ENCODE results near the gene GABPB1.

DNA sequence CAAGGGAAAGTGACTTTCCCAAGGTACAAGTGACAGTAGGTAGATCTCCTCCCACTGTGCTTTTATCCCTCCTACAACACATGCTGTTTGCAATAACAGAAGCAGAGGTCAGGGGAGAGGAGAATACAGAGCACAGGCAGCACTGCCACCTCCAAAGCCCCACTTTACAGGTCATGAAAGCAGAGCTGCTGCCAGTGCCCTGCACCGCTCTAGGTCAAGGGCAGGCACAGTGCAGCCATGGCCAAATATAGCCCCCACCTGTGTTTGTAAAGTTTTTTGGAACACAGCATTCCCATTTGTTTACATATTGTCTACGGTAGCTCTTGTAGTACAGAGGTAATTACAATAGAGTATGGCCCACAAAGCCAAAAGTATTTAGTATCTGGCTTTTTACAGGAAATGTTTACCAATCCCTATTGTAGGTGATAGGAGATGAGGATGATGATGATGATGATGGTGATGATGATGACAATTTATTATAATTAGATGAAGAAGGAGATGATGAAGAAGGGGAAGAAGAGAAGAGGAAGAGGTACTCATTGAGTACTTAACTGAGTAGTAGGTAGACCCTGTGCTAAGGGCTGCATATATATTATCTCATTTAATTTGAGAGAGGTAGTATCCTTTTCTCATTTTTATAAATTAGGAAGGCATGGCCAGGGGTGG, 109.9 kb downstream of the GABPB1 start:
- TF ChIP-seq, protein P1, sequence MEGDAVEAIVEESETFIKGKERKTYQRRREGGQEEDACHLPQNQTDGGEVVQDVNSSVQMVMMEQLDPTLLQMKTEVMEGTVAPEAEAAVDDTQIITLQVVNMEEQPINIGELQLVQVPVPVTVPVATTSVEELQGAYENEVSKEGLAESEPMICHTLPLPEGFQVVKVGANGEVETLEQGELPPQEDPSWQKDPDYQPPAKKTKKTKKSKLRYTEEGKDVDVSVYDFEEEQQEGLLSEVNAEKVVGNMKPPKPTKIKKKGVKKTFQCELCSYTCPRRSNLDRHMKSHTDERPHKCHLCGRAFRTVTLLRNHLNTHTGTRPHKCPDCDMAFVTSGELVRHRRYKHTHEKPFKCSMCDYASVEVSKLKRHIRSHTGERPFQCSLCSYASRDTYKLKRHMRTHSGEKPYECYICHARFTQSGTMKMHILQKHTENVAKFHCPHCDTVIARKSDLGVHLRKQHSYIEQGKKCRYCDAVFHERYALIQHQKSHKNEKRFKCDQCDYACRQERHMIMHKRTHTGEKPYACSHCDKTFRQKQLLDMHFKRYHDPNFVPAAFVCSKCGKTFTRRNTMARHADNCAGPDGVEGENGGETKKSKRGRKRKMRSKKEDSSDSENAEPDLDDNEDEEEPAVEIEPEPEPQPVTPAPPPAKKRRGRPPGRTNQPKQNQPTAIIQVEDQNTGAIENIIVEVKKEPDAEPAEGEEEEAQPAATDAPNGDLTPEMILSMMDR (IDR thresholded peaks at IDR 0.05): peak in 1 of 4 donors; percentile 7
- no peak for TF ChIP-seq POLR2A (IDR thresholded peaks at IDR 0.05)
